ENCODE measurements around the gene MYCBP2.
"Not testable (repeated sequence)": the region's sequence is repeated elsewhere in the genome, so short reads cannot be mapped to it uniquely, and the experiment has no call there.

Gene MYCBP2

GRCh38 chr13:77298426-77298825, 28.5 kb downstream of the MYCBP2 start:
- Mint-ChIP-seq H3K36me3 (ENCODE audit: low read depth) (peaks cover 28% of the 10 kb centered on the region), H3K27ac (peak overlapping the region; percentile 72), H3K9me3 (no peaks in the 10 kb centered on the region), H3K4me1 (peaks cover 65% of the 10 kb centered on the region), H3K27me3 (no peaks in the 10 kb centered on the region), H3K4me3 (peak overlapping the region; percentile 32)
- ATAC-seq (peak; percentile 24), DNase-seq (no peak)

- DNase-seq (no peak), ATAC-seq (no peak)
- H3K36me3 Mint-ChIP-seq (ENCODE audit: low read depth) = peaks cover 79% of the 10 kb centered on the region
- peak overlapping the region; percentile 14 for H3K4me3 Mint-ChIP-seq
- no peaks in the 10 kb centered on the region for H3K27me3 Mint-ChIP-seq
- peaks cover 8% of the 10 kb centered on the region for H3K9me3 Mint-ChIP-seq
- H3K27ac Mint-ChIP-seq = peak overlapping the region; percentile 26
- H3K4me1 Mint-ChIP-seq = peaks cover 39% of the 10 kb centered on the region
Measured at GRCh38 chr13:77291774-77292173, 35.1 kb downstream of the MYCBP2 start.

- Mint-ChIP-seq H3K27me3 (no peaks in the 10 kb centered on the region), H3K4me3 (peak overlapping the region; percentile 61), H3K27ac (peak overlapping the region; percentile 68), H3K9me3 (peaks cover 8% of the 10 kb centered on the region), H3K36me3 (ENCODE audit: low read depth) (peaks cover 77% of the 10 kb centered on the region), H3K4me1 (peaks cover 42% of the 10 kb centered on the region)
- ATAC-seq (no peak), DNase-seq (no peak)
Measured at GRCh38 chr13:77290342-77290741, 36.6 kb downstream of the MYCBP2 start.

- H3K4me1 Mint-ChIP-seq = peaks cover 41% of the 10 kb centered on the region
- DNase-seq (no peak), ATAC-seq (no peak)
- H3K27me3 Mint-ChIP-seq = no peaks in the 10 kb centered on the region
- no peak overlapping the region for H3K4me3 Mint-ChIP-seq
- H3K9me3 Mint-ChIP-seq = peaks cover 8% of the 10 kb centered on the region
- no peak overlapping the region for H3K27ac Mint-ChIP-seq
- peaks cover 79% of the 10 kb centered on the region for H3K36me3 Mint-ChIP-seq (ENCODE audit: low read depth)
Measured at GRCh38 chr13:77289851-77290250, 37.0 kb downstream of the MYCBP2 start.

GRCh38 chr13:77285632-77286031, 41.3 kb downstream of the MYCBP2 start:
- not testable (repeated sequence) for H3K27ac Mint-ChIP-seq, DNase-seq, H3K27me3 Mint-ChIP-seq, ATAC-seq, H3K9me3 Mint-ChIP-seq, H3K4me3 Mint-ChIP-seq
- H3K4me1 Mint-ChIP-seq = peaks cover 28% of the 10 kb centered on the region
- H3K36me3 Mint-ChIP-seq (ENCODE audit: low read depth) = peaks cover 59% of the 10 kb centered on the region

GRCh38 chr13:77285098-77285497, 41.8 kb downstream of the MYCBP2 start:
- no peak overlapping the region for H3K4me3 Mint-ChIP-seq
- no peaks in the 10 kb centered on the region for H3K9me3 Mint-ChIP-seq
- peaks cover 56% of the 10 kb centered on the region for H3K36me3 Mint-ChIP-seq (ENCODE audit: low read depth)
- peaks cover 23% of the 10 kb centered on the region for H3K4me1 Mint-ChIP-seq
- DNase-seq (no peak), ATAC-seq (no peak)
- no peaks in the 10 kb centered on the region for H3K27me3 Mint-ChIP-seq
- no peak overlapping the region for H3K27ac Mint-ChIP-seq

GRCh38 chr13:77274126-77274525, 52.8 kb downstream of the MYCBP2 start:
- Mint-ChIP-seq H3K4me1 (peaks cover 23% of the 10 kb centered on the region), H3K4me3 (no peak overlapping the region), H3K27me3 (no peaks in the 10 kb centered on the region), H3K27ac (no peak overlapping the region), H3K9me3 (no peaks in the 10 kb centered on the region), H3K36me3 (ENCODE audit: low read depth) (peaks cover 58% of the 10 kb centered on the region)
- ATAC-seq (no peak), DNase-seq (no peak)

GRCh38 chr13:77269141-77269540, 57.8 kb downstream of the MYCBP2 start:
- H3K4me1 Mint-ChIP-seq = peaks cover under 1% of the 10 kb centered on the region
- ATAC-seq (no peak), DNase-seq (no peak)
- no peak overlapping the region for H3K4me3 Mint-ChIP-seq
- H3K27ac Mint-ChIP-seq = no peak overlapping the region
- H3K36me3 Mint-ChIP-seq (ENCODE audit: low read depth) = peaks cover 62% of the 10 kb centered on the region
- no peaks in the 10 kb centered on the region for H3K27me3 Mint-ChIP-seq
- no peaks in the 10 kb centered on the region for H3K9me3 Mint-ChIP-seq

- peaks cover 56% of the 10 kb centered on the region for H3K36me3 Mint-ChIP-seq (ENCODE audit: low read depth)
- H3K4me3 Mint-ChIP-seq = no peak overlapping the region
- H3K9me3 Mint-ChIP-seq = no peaks in the 10 kb centered on the region
Measured at GRCh38 chr13:77267362-77267761, 59.5 kb downstream of the MYCBP2 start.

GRCh38 chr13:77265336-77265735, 61.6 kb downstream of the MYCBP2 start:
- Mint-ChIP-seq H3K4me3 (no peak overlapping the region), H3K4me1 (no peaks in the 10 kb centered on the region), H3K27ac (peak overlapping the region; percentile 0), H3K36me3 (ENCODE audit: low read depth) (peaks cover 49% of the 10 kb centered on the region), H3K27me3 (no peaks in the 10 kb centered on the region), H3K9me3 (no peaks in the 10 kb centered on the region)
- no peak for DNase-seq
- ATAC-seq = no peak

More at GRCh38 chr13:77267362-77267761, 59.5 kb downstream of the MYCBP2 start:
- H3K4me1 Mint-ChIP-seq = no peaks in the 10 kb centered on the region
- no peaks in the 10 kb centered on the region for H3K27me3 Mint-ChIP-seq
- ATAC-seq (no peak), DNase-seq (no peak)
- no peak overlapping the region for H3K27ac Mint-ChIP-seq

GRCh38 chr13:77262198-77262597, 64.7 kb downstream of the MYCBP2 start:
- Mint-ChIP-seq H3K4me1 (no peaks in the 10 kb centered on the region), H3K9me3 (no peaks in the 10 kb centered on the region), H3K4me3 (no peak overlapping the region), H3K27me3 (no peaks in the 10 kb centered on the region), H3K36me3 (ENCODE audit: low read depth) (peaks cover 48% of the 10 kb centered on the region), H3K27ac (no peak overlapping the region)
- ATAC-seq = no peak
- no peak for DNase-seq

GRCh38 chr13:77250975-77251374, 75.9 kb downstream of the MYCBP2 start:
- H3K4me3 Mint-ChIP-seq = no peak overlapping the region
- no peak for ATAC-seq
- peaks cover 54% of the 10 kb centered on the region for H3K36me3 Mint-ChIP-seq (ENCODE audit: low read depth)
- H3K27ac Mint-ChIP-seq = no peak overlapping the region
- peaks cover under 1% of the 10 kb centered on the region for H3K9me3 Mint-ChIP-seq
- peaks cover 18% of the 10 kb centered on the region for H3K4me1 Mint-ChIP-seq
- H3K27me3 Mint-ChIP-seq = no peaks in the 10 kb centered on the region
- no peak for DNase-seq

- not testable (repeated sequence) for ATAC-seq, DNase-seq, H3K27ac Mint-ChIP-seq, H3K4me1 Mint-ChIP-seq, H3K9me3 Mint-ChIP-seq, H3K4me3 Mint-ChIP-seq, H3K27me3 Mint-ChIP-seq
- peaks cover 58% of the 10 kb centered on the region for H3K36me3 Mint-ChIP-seq (ENCODE audit: low read depth)
Measured at GRCh38 chr13:77245224-77245623, 81.7 kb downstream of the MYCBP2 start.

- DNase-seq (no peak), ATAC-seq (no peak)
- Mint-ChIP-seq H3K4me1 (peaks cover 3% of the 10 kb centered on the region), H3K27me3 (no peaks in the 10 kb centered on the region), H3K9me3 (no peaks in the 10 kb centered on the region), H3K36me3 (ENCODE audit: low read depth) (peaks cover 20% of the 10 kb centered on the region), H3K27ac (no peak overlapping the region), H3K4me3 (no peak overlapping the region)
Measured at GRCh38 chr13:77239312-77239711, 87.6 kb downstream of the MYCBP2 start.

- Mint-ChIP-seq H3K4me3 (no peak overlapping the region), H3K4me1 (peaks cover 15% of the 10 kb centered on the region), H3K9me3 (no peaks in the 10 kb centered on the region), H3K27me3 (no peaks in the 10 kb centered on the region), H3K27ac (no peak overlapping the region), H3K36me3 (ENCODE audit: low read depth) (peaks cover 19% of the 10 kb centered on the region)
- DNase-seq (no peak), ATAC-seq (no peak)
Measured at GRCh38 chr13:77235456-77236022, 91.4 kb downstream of the MYCBP2 start.

GRCh38 chr13:77233159-77233558, 93.7 kb downstream of the MYCBP2 start:
- no peaks in the 10 kb centered on the region for H3K27me3 Mint-ChIP-seq
- no peaks in the 10 kb centered on the region for H3K9me3 Mint-ChIP-seq
- H3K4me1 Mint-ChIP-seq = peaks cover 19% of the 10 kb centered on the region
- ATAC-seq = no peak
- no peak overlapping the region for H3K27ac Mint-ChIP-seq
- H3K4me3 Mint-ChIP-seq = no peak overlapping the region
- H3K36me3 Mint-ChIP-seq (ENCODE audit: low read depth) = peaks cover 16% of the 10 kb centered on the region
- DNase-seq = no peak

All from activated naive CD8-positive, alpha-beta T cell treated with anti-CD3 and anti-CD28 coated beads, Interleukin-2, amount 50 U/mL, for 24 hours (primary cell).